OCI-LY1 (cell line): Measurements from ENCODE around the gene SNX27.

ENCODE experiments used
- EZH2 ChIP-seq: fragments of 200-600 bp; sonication (generic), shearing (Covaris generic); IDR thresholded peaks from 2 replicates; pipeline ENCODE4 v1.8.0; 2017; ENCODE audit warnings: borderline replicate concordance, mixed run types, mild to moderate bottlenecking, antibody characterized with exemption, low read length, moderate library complexity, mixed read lengths
- TF ChIP-seq, protein P1 (sequence below): fragments of 200-600 bp; sonication (generic), shearing (Covaris generic); IDR thresholded peaks from 2 replicates; pipeline ENCODE4 v1.5.1; 2017; ENCODE audit warnings: mild to moderate bottlenecking, antibody characterized with exemption, low read length, moderate library complexity, mixed read lengths

- TF ChIP-seq, protein P1, sequence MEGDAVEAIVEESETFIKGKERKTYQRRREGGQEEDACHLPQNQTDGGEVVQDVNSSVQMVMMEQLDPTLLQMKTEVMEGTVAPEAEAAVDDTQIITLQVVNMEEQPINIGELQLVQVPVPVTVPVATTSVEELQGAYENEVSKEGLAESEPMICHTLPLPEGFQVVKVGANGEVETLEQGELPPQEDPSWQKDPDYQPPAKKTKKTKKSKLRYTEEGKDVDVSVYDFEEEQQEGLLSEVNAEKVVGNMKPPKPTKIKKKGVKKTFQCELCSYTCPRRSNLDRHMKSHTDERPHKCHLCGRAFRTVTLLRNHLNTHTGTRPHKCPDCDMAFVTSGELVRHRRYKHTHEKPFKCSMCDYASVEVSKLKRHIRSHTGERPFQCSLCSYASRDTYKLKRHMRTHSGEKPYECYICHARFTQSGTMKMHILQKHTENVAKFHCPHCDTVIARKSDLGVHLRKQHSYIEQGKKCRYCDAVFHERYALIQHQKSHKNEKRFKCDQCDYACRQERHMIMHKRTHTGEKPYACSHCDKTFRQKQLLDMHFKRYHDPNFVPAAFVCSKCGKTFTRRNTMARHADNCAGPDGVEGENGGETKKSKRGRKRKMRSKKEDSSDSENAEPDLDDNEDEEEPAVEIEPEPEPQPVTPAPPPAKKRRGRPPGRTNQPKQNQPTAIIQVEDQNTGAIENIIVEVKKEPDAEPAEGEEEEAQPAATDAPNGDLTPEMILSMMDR = no peak
- TF ChIP-seq EZH2 = no peak
Measured at GRCh38 chr1:151638812-151639211, 27.0 kb downstream of the SNX27 start.
